VCaP (cell line): ENCODE results near the gene CCT3.

Source experiments
- H3K27ac ChIP-seq: fragments of 450-650 bp; 2 replicates; pipeline ENCODE4 v1.5.1; 2017
- CTCF ChIP-seq: fragments of 450-650 bp; conservative IDR thresholded peaks from 2 replicates; pipeline ENCODE4 v1.5.1; 2017; ENCODE audit warnings: mild to moderate bottlenecking, moderate library complexity

Gene CCT3

GRCh38 chr1:156373546-156373945 lies 35.5 kb upstream of the CCT3 start:
- TF ChIP-seq CTCF, result no peak
- H3K27ac ChIP-seq, result no peak overlapping the region

- no peak for TF ChIP-seq CTCF
- H3K27ac ChIP-seq, result no peak overlapping the region
These were observed 34.8 kb upstream of the CCT3 start for GRCh38 chr1:156372876-156373275.

- TF ChIP-seq CTCF, result no peak
- no peak overlapping the region for H3K27ac ChIP-seq
These were observed 34.1 kb upstream of the CCT3 start for GRCh38 chr1:156372265-156372586.

GRCh38 chr1:156371553-156372264 lies 33.6 kb upstream of the CCT3 start:
- no peak overlapping the region for H3K27ac ChIP-seq
- no peak for TF ChIP-seq CTCF

- peak overlapping the region; percentile 57; the same call in 1 of the 2 replicates for H3K27ac ChIP-seq
These were observed 31.7 kb upstream of the CCT3 start for GRCh38 chr1:156369685-156370286.

GRCh38 chr1:156368889-156369684 lies 31.0 kb upstream of the CCT3 start, which contains the start of gene RHBG:
RHBG (plus strand) TSS chr1:156369211; CDS start chr1:156369250, 39 bp downstream.
- TF ChIP-seq CTCF, result no peak
- H3K27ac ChIP-seq, result peak within 1 kb of the TSS; percentile 57; the same call in 1 of the 2 replicates

GRCh38 chr1:156368157-156368658 lies 30.1 kb upstream of the CCT3 start:
- peak overlapping the region; percentile 57; the same call in 1 of the 2 replicates for H3K27ac ChIP-seq
- no peak for TF ChIP-seq CTCF
